ENCODE measurements around the gene UFSP2.

DNA sequence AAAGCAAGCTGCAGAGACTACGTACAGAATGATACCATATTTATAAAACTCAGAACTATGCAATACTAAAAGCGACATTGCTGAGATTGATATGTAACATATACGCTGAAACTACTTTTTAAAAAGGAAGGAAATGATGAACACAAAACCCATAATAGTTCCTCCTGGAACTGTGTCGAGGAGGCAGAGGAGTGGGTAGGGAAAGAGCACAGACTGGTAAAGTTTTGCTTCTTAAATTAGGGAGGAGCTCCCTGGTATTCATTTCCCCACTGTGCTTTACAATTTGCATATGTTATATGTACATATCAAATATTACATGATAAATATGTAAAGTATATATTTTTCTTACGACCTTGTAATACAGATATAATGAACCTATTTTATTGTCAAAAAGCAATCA lies 13.9 kb downstream of the UFSP2 start:
- TF ChIP-seq, protein P1, sequence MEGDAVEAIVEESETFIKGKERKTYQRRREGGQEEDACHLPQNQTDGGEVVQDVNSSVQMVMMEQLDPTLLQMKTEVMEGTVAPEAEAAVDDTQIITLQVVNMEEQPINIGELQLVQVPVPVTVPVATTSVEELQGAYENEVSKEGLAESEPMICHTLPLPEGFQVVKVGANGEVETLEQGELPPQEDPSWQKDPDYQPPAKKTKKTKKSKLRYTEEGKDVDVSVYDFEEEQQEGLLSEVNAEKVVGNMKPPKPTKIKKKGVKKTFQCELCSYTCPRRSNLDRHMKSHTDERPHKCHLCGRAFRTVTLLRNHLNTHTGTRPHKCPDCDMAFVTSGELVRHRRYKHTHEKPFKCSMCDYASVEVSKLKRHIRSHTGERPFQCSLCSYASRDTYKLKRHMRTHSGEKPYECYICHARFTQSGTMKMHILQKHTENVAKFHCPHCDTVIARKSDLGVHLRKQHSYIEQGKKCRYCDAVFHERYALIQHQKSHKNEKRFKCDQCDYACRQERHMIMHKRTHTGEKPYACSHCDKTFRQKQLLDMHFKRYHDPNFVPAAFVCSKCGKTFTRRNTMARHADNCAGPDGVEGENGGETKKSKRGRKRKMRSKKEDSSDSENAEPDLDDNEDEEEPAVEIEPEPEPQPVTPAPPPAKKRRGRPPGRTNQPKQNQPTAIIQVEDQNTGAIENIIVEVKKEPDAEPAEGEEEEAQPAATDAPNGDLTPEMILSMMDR (IDR thresholded peaks at IDR 0.05): no peak
- no peak for TF ChIP-seq POLR2A (IDR thresholded peaks at IDR 0.05)
